GM13977 (cell line): ENCODE measurements around the gene RALY.

ENCODE experiments used
- DNase-seq: peaks from one replicate; pipeline ENCODE4 v3.0.0; 2012; ENCODE audit warnings: low spot score
- in situ Hi-C: fragments of 300-500 bp; cut with MboI; formaldehyde crosslinking; loops from one replicate; pipeline ENCODE4 v1.12.0; 2022; ENCODE audit warnings: low sequenced_read_pairs, low pct_unique_long_range_greater_than_20kb, mixed read lengths, inconsistent platforms; ENCODE audit not compliant: unreplicated experiment
- TF ChIP-seq, protein P1 (sequence below): IDR thresholded peaks from 2 replicates; pipeline ENCODE4 v1.5.1; 2012; ENCODE audit warnings: mild to moderate bottlenecking, control low read depth; ENCODE audit not compliant: insufficient read depth; ENCODE audit errors: extremely low read depth, missing control alignments

RALY gene

GRCh38 chr20:34011275-34011674 is 17.6 kb downstream of the RALY start:
- in situ Hi-C loops = no loop called here

DNA sequence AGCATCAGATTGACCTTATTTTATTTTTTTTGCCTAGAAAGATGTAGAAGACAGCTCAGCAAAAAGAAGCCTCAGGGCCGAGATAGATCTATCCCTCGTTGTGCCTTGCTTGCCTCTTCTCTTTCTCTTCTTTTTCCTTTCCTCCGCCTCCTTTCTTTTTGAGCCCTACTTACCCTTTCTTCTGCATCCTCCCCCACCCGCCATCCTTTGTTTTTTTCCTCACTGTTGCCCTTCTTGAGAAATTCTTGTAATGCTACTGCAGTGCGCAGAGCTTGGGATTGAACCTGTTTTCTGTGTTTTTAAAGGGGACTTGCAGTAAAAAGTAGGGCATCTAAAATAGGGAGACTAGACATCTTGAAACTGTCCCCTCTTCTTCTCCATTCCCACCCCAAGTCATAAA is 18.6 kb downstream of the RALY start:
- in situ Hi-C loops = no loop called here
- no peak for DNase-seq
- TF ChIP-seq, protein P1, sequence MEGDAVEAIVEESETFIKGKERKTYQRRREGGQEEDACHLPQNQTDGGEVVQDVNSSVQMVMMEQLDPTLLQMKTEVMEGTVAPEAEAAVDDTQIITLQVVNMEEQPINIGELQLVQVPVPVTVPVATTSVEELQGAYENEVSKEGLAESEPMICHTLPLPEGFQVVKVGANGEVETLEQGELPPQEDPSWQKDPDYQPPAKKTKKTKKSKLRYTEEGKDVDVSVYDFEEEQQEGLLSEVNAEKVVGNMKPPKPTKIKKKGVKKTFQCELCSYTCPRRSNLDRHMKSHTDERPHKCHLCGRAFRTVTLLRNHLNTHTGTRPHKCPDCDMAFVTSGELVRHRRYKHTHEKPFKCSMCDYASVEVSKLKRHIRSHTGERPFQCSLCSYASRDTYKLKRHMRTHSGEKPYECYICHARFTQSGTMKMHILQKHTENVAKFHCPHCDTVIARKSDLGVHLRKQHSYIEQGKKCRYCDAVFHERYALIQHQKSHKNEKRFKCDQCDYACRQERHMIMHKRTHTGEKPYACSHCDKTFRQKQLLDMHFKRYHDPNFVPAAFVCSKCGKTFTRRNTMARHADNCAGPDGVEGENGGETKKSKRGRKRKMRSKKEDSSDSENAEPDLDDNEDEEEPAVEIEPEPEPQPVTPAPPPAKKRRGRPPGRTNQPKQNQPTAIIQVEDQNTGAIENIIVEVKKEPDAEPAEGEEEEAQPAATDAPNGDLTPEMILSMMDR = no peak

More at GRCh38 chr20:34011275-34011674, 17.6 kb downstream of the RALY start:
- TF ChIP-seq, protein P1 = no peak
- DNase-seq = no peak

- TF ChIP-seq, protein P1 = no peak
- in situ Hi-C loops = no loop called here
- no peak for DNase-seq
Observed at GRCh38 chr20:34012735-34013134, 19.0 kb downstream of the RALY start.

- no peak for DNase-seq
- TF ChIP-seq, protein P1 = no peak
- in situ Hi-C loops = no loop called here
Observed at GRCh38 chr20:34013554-34013953, 19.8 kb downstream of the RALY start.

GRCh38 chr20:34014878-34015277 is 21.2 kb downstream of the RALY start:
- TF ChIP-seq, protein P1 = no peak
- no peak for DNase-seq
- in situ Hi-C loops = no loop called here

GRCh38 chr20:34015401-34016335 is 22.0 kb downstream of the RALY start:
- TF ChIP-seq, protein P1 = no peak
- DNase-seq = no peak
- in situ Hi-C loops = no loop called here

DNA sequence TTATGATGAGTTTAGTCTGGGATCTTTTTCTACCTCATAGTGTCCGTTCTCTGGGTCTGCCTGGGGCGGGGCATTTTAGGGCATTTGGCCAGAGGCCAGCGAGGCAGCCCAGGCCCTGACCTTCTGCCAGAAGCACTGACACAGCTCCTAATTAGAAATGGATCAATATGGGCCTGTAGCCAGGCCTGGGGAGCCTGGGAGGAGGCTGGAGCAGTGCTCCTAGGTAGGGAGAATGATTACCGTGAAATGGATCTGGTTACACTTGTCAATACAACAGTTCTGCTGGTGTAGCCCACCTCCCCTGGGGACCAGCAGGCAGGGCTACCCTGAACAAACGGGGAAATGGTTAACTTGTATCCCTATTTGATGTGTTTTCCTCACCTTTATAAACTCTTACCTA is 23.0 kb downstream of the RALY start:
- TF ChIP-seq, protein P1 = no peak
- in situ Hi-C loops = no loop called here
- DNase-seq = no peak
